HepG2 (cell line): ENCODE data around the gene PSMD10. TPM values are rescaled to one million over a fixed set of nuclear protein-coding genes. Genes with fewer than 3 reads are reported as not detected.

Experiments used
- ATAC-seq: fragments of 200-7000 bp; cut with Tn5 transposase; 3 replicates; pipeline ENCODE4 v1.9.1; 2020; ENCODE audit warnings: mild to moderate bottlenecking, moderate library complexity
- BruUV-seq: library from RNA; stranded (reverse); fragments of 400-500 nt; replicated peaks from 2 replicates; lab custom pipeline; 2021; lab: Mats Ljungman, UMichigan
- CTCF ChIA-PET: fragments of 300-600 bp; formaldehyde crosslinking; extraction: SDS; loops from one replicate; lab custom pipeline; 2021; ENCODE audit warnings: low total read pairs, inconsistent platforms, low intra/inter-chr PET ratio; lab: Yijun Ruan, JAX
- POLR2A ChIA-PET: fragments of 350-600 bp; sonication (Branson Sonifier 250); formaldehyde crosslinking; loops from one replicate; lab custom pipeline; 2020; ENCODE audit warnings: antibody characterized with exemption, inconsistent platforms; lab: Yijun Ruan, JAX
- DNase-seq: peaks from one replicate; pipeline ENCODE4 v3.0.0-alpha.2; 2015; ENCODE audit warnings: low spot score
- FAIRE-seq: peaks from 3 replicates; lab custom pipeline; 2011; peaks lifted over from hg19 to GRCh38; lab: Jason Lieb, UNC
- H2AFZ ChIP-seq: one replicate; pipeline ENCODE4 v1.6.1; 2011; ENCODE audit warnings: low read length, inconsistent platforms
- H3K27ac ChIP-seq: fragments of 300-600 bp; 3 replicates; pipeline ENCODE4 v1.8.0; 2011; ENCODE audit warnings: mixed run types, mild to moderate bottlenecking, mixed read lengths, low read length, inconsistent platforms; ENCODE audit not compliant: insufficient read depth; ENCODE audit errors: extremely low read length
- H3K27me3 ChIP-seq, 2 experiments: fragments of 200-600 bp in 1 of 2; 2 replicates in 1 of 2; 3 replicates in 1 of 2; pipeline versions ENCODE4 v1.6.0 to v1.8.0; 2011; ENCODE audit warnings: low read length in 2 of 2, mild to moderate bottlenecking in 2 of 2, moderate library complexity in 2 of 2, inconsistent platforms in 1 of 2; ENCODE audit not compliant: insufficient read depth in 2 of 2, control insufficient read depth in 1 of 2
- H3K36me3 ChIP-seq, 2 experiments: fragments of 200-600 bp in 1 of 2; replicated peaks in 1 of 2; 2 replicates in 1 of 2; 3 replicates in 1 of 2; pipeline versions ENCODE4 v1.5.1 to v1.8.0; 2011; ENCODE audit warnings: low read length in 2 of 2, inconsistent platforms in 1 of 2; ENCODE audit not compliant: insufficient read depth in 2 of 2, control insufficient read depth in 1 of 2
- H3K4me1 ChIP-seq: 2 replicates; pipeline ENCODE4 v1.5.1; 2012; ENCODE audit warnings: low read length, inconsistent platforms; ENCODE audit not compliant: insufficient read depth
- H3K4me2 ChIP-seq: 2 replicates; pipeline ENCODE4 v1.6.0; 2011; ENCODE audit warnings: low read depth, low read length, inconsistent platforms
- H3K4me3 ChIP-seq, 3 experiments: fragments of 200-600 bp in 1 of 3; sonication (generic), shearing (Covaris generic) in 1 of 3; replicated peaks in 1 of 3; 2 replicates each; pipeline ENCODE4 v1.5.1; 2011 to 2016; ENCODE audit warnings: low read length in 3 of 3, inconsistent platforms in 2 of 3, low read depth in 2 of 3, mild to moderate bottlenecking in 2 of 3, control low read depth in 1 of 3, mixed read lengths in 1 of 3; ENCODE audit not compliant: insufficient read depth in 1 of 3
- H3K79me2 ChIP-seq: one replicate; pipeline ENCODE4 v1.6.1; 2011; ENCODE audit warnings: low read length, inconsistent platforms; ENCODE audit not compliant: insufficient read depth
- H3K9ac ChIP-seq: 2 replicates; pipeline ENCODE4 v1.6.0; 2011; ENCODE audit warnings: mild to moderate bottlenecking, low read depth, low read length, inconsistent platforms; ENCODE audit not compliant: insufficient read depth
- H3K9me3 ChIP-seq: 2 replicates; pipeline ENCODE4 v1.5.1; 2012; ENCODE audit warnings: mild to moderate bottlenecking, low read length
- H4K20me1 ChIP-seq: 2 replicates; pipeline ENCODE4 v1.6.0; 2011; ENCODE audit warnings: inconsistent platforms, mild to moderate bottlenecking, low read length, moderate library complexity; ENCODE audit not compliant: insufficient read depth
- AGO1 ChIP-seq: fragments of 200-400 bp; formaldehyde crosslinking; IDR thresholded peaks from 2 replicates; pipeline ENCODE4 v1.6.1; 2017; ENCODE audit warnings: mild to moderate bottlenecking, low read depth, low read length, moderate library complexity; ENCODE audit not compliant: poor library complexity, severe bottlenecking
- CCDC6 ChIP-seq: sonication (generic); formaldehyde crosslinking; IDR thresholded peaks from 2 replicates; pipeline ENCODE4 v1.8.1; 2022; ENCODE audit warnings: mild to moderate bottlenecking, missing genetic modification reagents, moderate library complexity
- DZIP1 ChIP-seq: sonication (generic); formaldehyde crosslinking; IDR thresholded peaks from 2 replicates; pipeline ENCODE4 v1.5.0; 2020; ENCODE audit warnings: mild to moderate bottlenecking, missing genetic modification reagents
- ETV5 ChIP-seq: IDR thresholded peaks from 2 replicates; pipeline ENCODE4 v1.6.1; 2018; ENCODE audit warnings: missing biosample characterization, missing genetic modification reagents, inconsistent platforms, borderline replicate concordance
- JDP2 ChIP-seq: sonication (generic); formaldehyde crosslinking; IDR thresholded peaks from 2 replicates; pipeline ENCODE4 v1.8.1; 2022; ENCODE audit warnings: missing genetic modification reagents, borderline replicate concordance
- NAIF1 ChIP-seq: sonication (generic); formaldehyde crosslinking; IDR thresholded peaks from 2 replicates; pipeline ENCODE4 v1.5.0; 2020; ENCODE audit warnings: mild to moderate bottlenecking, missing genetic modification reagents, borderline replicate concordance
- STAT6 ChIP-seq: sonication (generic); formaldehyde crosslinking; IDR thresholded peaks from 2 replicates; pipeline ENCODE4 v1.4.0; 2020; ENCODE audit warnings: missing genetic modification reagents, mild to moderate bottlenecking, borderline replicate concordance
- THAP7 ChIP-seq: sonication (generic); formaldehyde crosslinking; IDR thresholded peaks from 2 replicates; pipeline ENCODE4 v1.8.1; 2023; ENCODE audit warnings: mild to moderate bottlenecking, missing genetic modification reagents
- ZBTB25 ChIP-seq: IDR thresholded peaks from 2 replicates; pipeline ENCODE4 v1.6.1; 2018; ENCODE audit warnings: missing genetic modification reagents
- ZBTB26 ChIP-seq: IDR thresholded peaks from 2 replicates; pipeline ENCODE4 v1.6.1; 2016; ENCODE audit warnings: missing compliant biosample characterization, missing genetic modification reagents, borderline replicate concordance
- ZNF282 ChIP-seq: fragments of 450-650 bp; IDR thresholded peaks from 2 replicates; pipeline ENCODE4 v1.6.1; 2018; ENCODE audit not compliant: partially characterized antibody
- ZNF383 ChIP-seq: sonication (generic); formaldehyde crosslinking; IDR thresholded peaks from 2 replicates; pipeline ENCODE4 v1.4.0; 2020; ENCODE audit warnings: missing genetic modification reagents, mild to moderate bottlenecking, borderline replicate concordance
- ZNF430 ChIP-seq: sonication (generic); formaldehyde crosslinking; IDR thresholded peaks from 2 replicates; pipeline ENCODE4 v1.9.0; 2021; ENCODE audit warnings: mild to moderate bottlenecking, missing genetic modification reagents
- ZNF674 ChIP-seq: sonication (generic); formaldehyde crosslinking; IDR thresholded peaks from 2 replicates; pipeline ENCODE4 v1.5.0; 2020; ENCODE audit warnings: low read depth, mild to moderate bottlenecking, missing genetic modification reagents
- ZNF768 ChIP-seq: sonication (generic); formaldehyde crosslinking; IDR thresholded peaks from 2 replicates; pipeline ENCODE4 v1.4.0; 2020; ENCODE audit warnings: missing genetic modification reagents
- WGBS: methylation state at CpG from one replicate; pipeline ENCODE4 v1.1.6; 2017; ENCODE audit warnings: low lambda C conversion rate; 5-methylcytosine and 5-hydroxymethylcytosine counted together
- in situ Hi-C: cut with HindIII; loops from 2 replicates; pipeline ENCODE4 v1.10.0; 2017; ENCODE audit warnings: low pct_unique_long_range_greater_than_20kb; ENCODE audit not compliant: extremely low pct_ligation_motif_present
- intact Hi-C: fragments of 100-400 bp; cut with micrococcal nuclease; formaldehyde crosslinking; loops from one replicate; pipeline ENCODE4 v1.10.0; 2022; ENCODE audit not compliant: unreplicated experiment
- polyA plus RNA-seq, 8 experiments: library from polyadenylated mRNA; depleted of rRNA in 3 of 8; stranded (reverse) in 7 of 8; unstranded in 1 of 8; fragments of >200 nt; fragmentation: Illumina TruSeq in 4 of 8; extraction: Trizol in 4 of 8; gene quantifications; 2 replicates each; pipeline versions ENCODE4 v1.2.1 to v1.2.3, GENCODE V29; 2011 to 2016; ENCODE audit warnings: low read depth in 4 of 8, missing spikeins in 1 of 8, mixed read lengths in 1 of 8; ENCODE audit not compliant: insufficient read depth in 1 of 8
- total RNA-seq, 5 experiments: library from RNA; depleted of rRNA; stranded (reverse); fragments of >200 nt; fragmentation: Illumina TruSeq; extraction: Trizol; gene quantifications; 2 replicates each; pipeline ENCODE4 v1.2.3, GENCODE V29; 2016; ENCODE audit warnings: low read depth in 1 of 5

The PSMD10 gene
- total and polyA plus RNA-seq, 2 of the 13 experiments (the other 11 are each of a cell fraction or from before 2014, with no cell fraction given): 56.4 to 65.3 TPM

- no peak for FAIRE-seq
- no peak for TF ChIP-seq ZNF383 (CRISPR knock-in tag)
- no peak for TF ChIP-seq THAP7 (CRISPR knock-in tag)
- no peak for TF ChIP-seq NAIF1 (CRISPR knock-in tag)
- TF ChIP-seq CCDC6 (CRISPR knock-in tag): no peak
- no peak for TF ChIP-seq ETV5 (CRISPR knock-in tag)
- no peak for TF ChIP-seq ZBTB26 (CRISPR knock-in tag)
- no peak for TF ChIP-seq STAT6 (CRISPR knock-in tag)
- TF ChIP-seq ZNF430 (CRISPR knock-in tag): no peak
- no peak for TF ChIP-seq DZIP1 (CRISPR knock-in tag)
- TF ChIP-seq ZNF768 (CRISPR knock-in tag): no peak
- TF ChIP-seq ZNF282: no peak
- no peak for TF ChIP-seq ZBTB25
- TF ChIP-seq AGO1: no peak
- no peak for TF ChIP-seq ZNF674 (CRISPR knock-in tag)
- TF ChIP-seq JDP2 (CRISPR knock-in tag): no peak
Observed at GRCh38 chrX:108123591-108124366, 32.4 kb upstream of the PSMD10 start.

More at GRCh38 chrX:108123591-108124366, 32.4 kb upstream of the PSMD10 start:
- H3K9ac ChIP-seq: no peak overlapping the region
- CTCF ChIA-PET: no interaction called here
- H3K36me3 ChIP-seq: no peaks in the 10 kb centered on the region
- no peak overlapping the region for H3K27ac ChIP-seq
- no TSS peak for BruUV-seq
- no peak for DNase-seq
- in situ Hi-C loops: no loop called here
- WGBS: 83% methylated on average over 3 of the region's 3 CpGs
- POLR2A ChIA-PET: no interaction called here
- H3K79me2 ChIP-seq: no peaks in the 10 kb centered on the region
- ATAC-seq: no peak
- no peaks in the 10 kb centered on the region for H4K20me1 ChIP-seq
- H3K4me3 ChIP-seq: no peak overlapping the region
- H3K27me3 ChIP-seq: no peaks in the 10 kb centered on the region
- no peak overlapping the region for H2AFZ ChIP-seq
- no peak overlapping the region for H3K4me2 ChIP-seq
- H3K9me3 ChIP-seq: no peaks in the 10 kb centered on the region
- intact Hi-C loops: no loop called here
- H3K4me1 ChIP-seq: no peaks in the 10 kb centered on the region
